Measurements from ENCODE around the gene CLSTN2. TPM values are rescaled to one million over a fixed set of nuclear protein-coding genes. Genes with fewer than 3 reads are reported as not detected.

CLSTN2 gene
- total RNA-seq, 2 experiments from 2014 or later: not detected

GRCh38 chr3:140134231-140134965 is 199.4 kb downstream of the CLSTN2 start:
- ChIA-PET CTCF (no interaction called here), POLR2A (no interaction called here)

GRCh38 chr3:140135461-140135860 is 200.5 kb downstream of the CLSTN2 start:
- ChIA-PET POLR2A (no interaction called here), CTCF (no interaction called here)

- CTCF ChIA-PET: no interaction called here
- POLR2A ChIA-PET: no interaction called here
Measured at GRCh38 chr3:140143367-140144069, 208.5 kb downstream of the CLSTN2 start.

GRCh38 chr3:140145528-140145927 is 210.5 kb downstream of the CLSTN2 start:
- ChIA-PET CTCF (no interaction called here), POLR2A (no interaction called here)

- ChIA-PET CTCF (no interaction called here), POLR2A (no interaction called here)
Measured at GRCh38 chr3:140146668-140147067, 211.7 kb downstream of the CLSTN2 start.

- ChIA-PET POLR2A (no interaction called here), CTCF (no interaction called here)
Measured at GRCh38 chr3:140147965-140148490, 213.0 kb downstream of the CLSTN2 start.

GRCh38 chr3:140148824-140149390 is 213.9 kb downstream of the CLSTN2 start:
- POLR2A ChIA-PET: no interaction called here
- CTCF ChIA-PET: no interaction called here

GRCh38 chr3:140151321-140151720 is 216.3 kb downstream of the CLSTN2 start:
- ChIA-PET POLR2A (no interaction called here), CTCF (no interaction called here)

- POLR2A ChIA-PET: no interaction called here
- CTCF ChIA-PET: no interaction called here
Measured at GRCh38 chr3:140152851-140153639, 218.1 kb downstream of the CLSTN2 start.

GRCh38 chr3:140153736-140154135 is 218.8 kb downstream of the CLSTN2 start:
- ChIA-PET CTCF (no interaction called here), POLR2A (no interaction called here)

GRCh38 chr3:140157161-140157560 is 222.2 kb downstream of the CLSTN2 start:
- ChIA-PET CTCF (no interaction called here), POLR2A (no interaction called here)

GRCh38 chr3:140159646-140160045 is 224.7 kb downstream of the CLSTN2 start:
- ChIA-PET CTCF (no interaction called here), POLR2A (no interaction called here)

- CTCF ChIA-PET: no interaction called here
- POLR2A ChIA-PET: no interaction called here
Measured at GRCh38 chr3:140160553-140160952, 225.6 kb downstream of the CLSTN2 start.

GRCh38 chr3:140162551-140162950 is 227.6 kb downstream of the CLSTN2 start:
- POLR2A ChIA-PET: no interaction called here
- CTCF ChIA-PET: no interaction called here

- ChIA-PET CTCF (no interaction called here), POLR2A (no interaction called here)
Measured at GRCh38 chr3:140163159-140163763, 228.3 kb downstream of the CLSTN2 start.

GRCh38 chr3:140164156-140164555 is 229.2 kb downstream of the CLSTN2 start:
- POLR2A ChIA-PET: no interaction called here
- CTCF ChIA-PET: no interaction called here

GRCh38 chr3:140164922-140165590 is 230.1 kb downstream of the CLSTN2 start:
- ChIA-PET CTCF (no interaction called here), POLR2A (no interaction called here)

- POLR2A ChIA-PET: no interaction called here
- CTCF ChIA-PET: interaction anchor here (1.2 kb wide), 1 partner anchor 642 kb away, joined by 3 read pairs; no protein-coding TSS in a partner anchor
Measured at GRCh38 chr3:140165781-140166180, 230.8 kb downstream of the CLSTN2 start.

- POLR2A ChIA-PET: no interaction called here
- CTCF ChIA-PET: interaction anchor here (1.2 kb wide), 1 partner anchor 644 kb away, joined by 3 read pairs; no protein-coding TSS in a partner anchor
Measured at GRCh38 chr3:140166861-140167599, 232.0 kb downstream of the CLSTN2 start.

Data from activated CD8-positive, alpha-beta memory T cell treated with anti-CD3 and anti-CD28 coated beads for 36 hours (primary cell).